GM18505 (cell line): Measurements from ENCODE around the gene MED22.
"Not testable (repeated sequence)": the region's sequence is repeated elsewhere in the genome, so short reads cannot be mapped to it uniquely, and the experiment has no call there.

ENCODE experiments used
- ATAC-seq: cut with Tn5 transposase; IDR thresholded peaks from one replicate; pipeline ENCODE4 v1.9.1; 2021; ENCODE audit not compliant: unreplicated experiment
- POLR2A ChIP-seq: IDR thresholded peaks from 4 replicates; pipeline ENCODE4 v1.6.1; 2011; ENCODE audit warnings: borderline replicate concordance; ENCODE audit not compliant: insufficient read depth, insufficient read length; ENCODE audit errors: extremely low read depth

MED22 gene

DNA sequence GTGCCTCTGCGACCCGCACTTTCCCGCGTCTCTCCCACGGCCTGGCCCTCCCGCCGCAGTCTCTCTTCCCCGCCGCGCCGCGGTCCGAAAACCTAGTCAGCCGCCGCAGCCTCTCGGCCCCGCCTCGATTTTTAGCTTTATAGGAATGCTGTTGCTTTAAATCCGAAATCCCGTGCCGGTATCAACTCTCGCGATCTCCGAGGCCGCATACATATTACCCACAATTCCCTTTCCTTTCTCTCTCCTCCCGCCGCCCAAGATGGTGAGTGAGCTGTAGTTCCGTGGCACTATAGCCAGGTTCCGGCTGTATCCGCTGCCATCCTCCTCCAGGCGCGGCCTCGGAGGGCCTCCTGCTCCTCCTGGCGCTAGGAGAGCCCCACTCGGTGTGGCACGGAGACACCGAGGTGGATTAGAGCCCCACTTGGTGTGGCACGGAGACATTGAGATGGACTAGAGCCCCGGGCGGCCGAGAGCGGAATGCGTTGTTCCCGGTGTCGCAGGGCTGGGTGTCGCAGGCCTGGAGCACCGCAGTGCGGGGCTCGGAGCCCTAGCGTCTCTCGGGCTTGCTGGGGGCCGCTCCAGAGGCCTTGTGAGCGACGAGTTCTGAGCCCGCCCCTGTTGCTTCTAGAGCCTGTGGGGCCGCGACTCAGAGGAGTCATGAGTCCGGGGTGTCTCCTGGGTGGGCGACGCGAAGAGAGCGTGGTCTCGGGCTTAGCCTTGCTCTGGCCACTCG lies at the start of gene MED22, which contains the start of gene RPL7A:
Gene MED22, minus strand, starts transcription at position 147 of the 733 bp plus-strand sequence. CDS start 1,469 bp downstream, outside the sequence.
Gene RPL7A, plus strand, starts transcription at position 234 of the 733 bp plus-strand sequence. Its CDS starts 26 bp downstream, at position 260.
- TF ChIP-seq POLR2A = peak; percentile 99
- peak; percentile 54 for ATAC-seq

DNA sequence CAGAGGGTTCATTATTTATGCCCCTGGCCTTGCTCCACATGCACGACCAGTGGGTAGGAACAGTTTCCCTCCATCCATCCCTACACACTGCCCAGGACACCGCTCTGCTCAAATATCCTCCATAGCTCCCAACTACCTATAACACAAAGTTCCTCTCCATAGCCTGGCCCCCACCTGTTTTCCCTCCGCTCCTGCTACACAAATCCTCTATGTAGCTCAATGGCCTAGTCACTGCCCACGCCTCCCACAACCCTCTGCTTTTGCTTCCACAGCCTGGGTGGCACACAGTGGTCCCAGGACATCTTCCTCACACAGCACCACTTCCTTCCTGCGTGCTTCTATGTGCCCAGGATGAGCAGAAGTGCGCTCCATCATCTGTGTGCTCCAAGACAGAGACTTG lies 49.4 kb upstream of the MED22 start:
- no peak for ATAC-seq
- TF ChIP-seq POLR2A = no peak

DNA sequence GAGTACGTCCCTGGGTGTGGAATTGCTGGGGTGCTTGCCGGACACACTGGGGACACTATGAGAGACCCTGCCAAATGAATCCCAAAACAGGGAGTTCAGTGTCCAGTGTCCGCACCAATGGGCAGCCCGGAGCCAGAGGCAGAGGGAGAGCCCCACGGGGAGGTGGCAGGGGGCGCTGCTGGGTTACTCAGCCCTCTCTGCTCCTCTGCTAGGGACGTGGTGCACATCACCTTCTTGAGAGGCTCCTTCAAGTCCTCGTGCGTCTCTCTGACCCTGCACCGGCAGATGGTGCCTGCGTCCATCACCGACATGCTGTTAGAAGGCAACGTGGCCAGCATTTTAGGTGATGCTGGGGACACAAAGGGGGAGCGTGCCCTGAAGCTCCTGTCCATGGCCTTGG lies 49.0 kb upstream of the MED22 start:
- no peak for TF ChIP-seq POLR2A
- ATAC-seq = no peak

DNA sequence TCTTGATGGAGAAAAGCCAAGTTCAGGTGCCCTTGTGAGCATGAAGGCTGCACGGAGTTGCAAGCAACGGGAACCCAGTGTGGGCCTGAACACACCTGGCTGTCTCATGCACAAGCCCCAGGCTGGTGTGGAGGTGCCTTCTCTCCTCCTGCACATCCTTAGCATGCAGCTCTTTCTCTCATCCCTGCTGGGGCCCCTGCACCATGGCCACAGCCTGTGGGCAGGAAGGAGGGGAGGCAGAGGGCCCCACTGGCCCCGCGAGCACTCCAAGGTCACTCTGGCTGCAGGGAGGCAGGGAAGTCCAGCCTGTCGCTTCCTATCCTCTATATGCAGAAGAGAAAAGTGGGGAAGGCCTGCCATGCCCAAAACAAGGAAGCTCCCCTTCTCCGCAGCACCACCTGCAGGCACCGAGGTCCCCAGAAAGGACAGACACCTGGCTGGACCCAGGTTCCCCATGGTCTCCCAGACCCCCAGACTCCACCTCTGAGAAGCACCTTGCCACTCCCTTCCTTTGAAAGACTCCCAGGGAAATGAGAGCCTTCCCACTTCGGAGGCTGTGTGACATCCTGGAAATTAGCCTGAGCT lies 46.8 kb upstream of the MED22 start:
- TF ChIP-seq POLR2A = no peak
- no peak for ATAC-seq

DNA sequence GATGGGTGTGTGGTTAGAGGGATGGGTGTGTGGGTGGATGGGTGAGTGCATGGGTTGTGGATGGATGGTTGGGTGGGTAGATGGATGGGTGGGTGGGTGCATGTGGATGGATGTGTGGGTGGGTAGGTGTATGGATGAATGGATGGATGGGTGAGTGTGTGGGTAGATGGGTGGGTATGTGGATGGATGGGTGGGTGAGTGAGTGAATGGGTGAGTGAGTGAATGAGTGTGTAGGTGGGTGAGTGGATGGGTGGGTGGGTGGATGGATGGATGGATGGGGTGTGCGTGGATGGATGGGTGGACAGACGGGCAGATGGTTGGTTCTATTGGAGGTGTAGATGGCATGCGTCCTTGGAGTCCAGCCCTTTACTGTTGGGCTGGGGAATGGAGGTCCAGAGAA lies 45.5 kb upstream of the MED22 start:
- no peak for ATAC-seq
- no peak for TF ChIP-seq POLR2A

DNA sequence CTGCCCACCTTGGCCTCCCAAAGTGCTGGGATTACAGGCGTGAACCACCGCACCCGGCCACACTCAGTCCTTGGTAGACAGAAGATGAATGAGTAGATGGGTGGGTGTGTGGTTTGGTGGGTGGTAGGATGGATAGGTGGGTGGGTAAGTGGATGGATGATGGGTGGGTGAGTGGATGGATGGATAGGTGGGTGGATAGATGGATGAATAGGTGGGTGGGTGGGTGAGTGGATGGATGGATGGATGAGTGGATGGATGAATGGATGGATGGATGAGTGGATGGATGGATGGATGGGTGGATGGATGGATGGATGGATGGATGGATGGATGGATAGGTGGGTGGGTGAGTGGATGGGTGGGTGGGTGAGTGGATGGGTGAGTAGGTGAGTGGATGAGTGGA lies 44.4 kb upstream of the MED22 start:
- ATAC-seq = not testable (repeated sequence)

DNA sequence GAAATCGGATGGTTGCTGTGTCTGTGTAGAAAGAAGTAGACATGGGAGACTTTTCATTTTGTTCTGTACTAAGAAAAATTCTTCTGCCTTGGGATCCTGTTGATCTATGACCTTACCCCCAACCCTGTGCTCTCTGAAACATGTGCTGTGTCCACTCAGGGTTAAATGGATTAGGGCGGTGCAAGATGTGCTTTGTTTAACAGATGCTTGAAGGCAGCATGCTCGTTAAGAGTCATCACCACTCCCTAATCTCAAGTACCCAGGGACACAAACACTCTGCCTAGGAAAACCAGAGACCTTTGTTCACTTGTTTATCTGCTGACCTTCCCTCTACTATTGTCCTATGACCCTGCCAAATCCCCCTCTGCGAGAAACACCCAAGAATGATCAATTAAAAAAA lies 43.5 kb upstream of the MED22 start:
- ATAC-seq = not testable (repeated sequence)

DNA sequence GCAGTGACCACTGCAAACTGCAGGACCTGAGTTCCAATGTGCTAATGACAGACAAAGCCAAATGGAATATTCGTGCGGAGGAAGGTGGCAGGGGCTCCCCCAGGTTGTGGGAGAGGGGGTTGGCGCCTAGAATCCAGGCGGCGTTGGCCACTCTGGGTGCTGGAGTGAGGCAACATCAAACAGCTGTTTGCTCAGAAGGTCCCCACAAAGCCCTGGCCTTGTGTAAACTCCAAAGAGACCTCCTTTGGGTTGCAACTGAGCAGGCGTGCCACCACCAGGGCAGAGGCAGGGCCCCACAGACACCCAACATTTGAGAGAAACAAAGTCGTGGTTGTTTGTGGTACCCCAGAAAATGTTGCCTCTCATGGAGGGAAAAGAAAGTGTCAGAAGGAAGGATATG lies 42.8 kb upstream of the MED22 start:
- no peak for ATAC-seq
- TF ChIP-seq POLR2A = no peak

DNA sequence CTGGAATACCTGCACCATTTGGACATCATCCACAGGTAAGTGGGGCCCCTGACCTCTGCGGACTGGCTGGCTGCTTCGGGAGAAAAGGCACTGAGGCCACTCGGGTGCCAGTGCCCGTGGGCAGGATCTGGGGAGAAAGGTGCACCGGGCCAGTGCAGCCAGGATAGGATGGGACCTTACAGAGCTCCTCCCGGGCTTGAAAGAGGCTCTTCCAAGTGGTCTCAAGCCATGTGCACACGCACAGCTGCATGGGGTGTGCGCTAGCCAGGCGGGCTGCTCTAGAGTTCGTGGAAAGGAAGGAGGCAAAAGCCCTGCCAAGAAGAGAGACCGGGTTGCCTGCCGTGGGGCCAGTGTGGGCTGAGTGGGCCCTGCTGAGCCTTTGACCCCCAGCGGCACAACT lies 41.6 kb upstream of the MED22 start:
- no peak for ATAC-seq
- no peak for TF ChIP-seq POLR2A

DNA sequence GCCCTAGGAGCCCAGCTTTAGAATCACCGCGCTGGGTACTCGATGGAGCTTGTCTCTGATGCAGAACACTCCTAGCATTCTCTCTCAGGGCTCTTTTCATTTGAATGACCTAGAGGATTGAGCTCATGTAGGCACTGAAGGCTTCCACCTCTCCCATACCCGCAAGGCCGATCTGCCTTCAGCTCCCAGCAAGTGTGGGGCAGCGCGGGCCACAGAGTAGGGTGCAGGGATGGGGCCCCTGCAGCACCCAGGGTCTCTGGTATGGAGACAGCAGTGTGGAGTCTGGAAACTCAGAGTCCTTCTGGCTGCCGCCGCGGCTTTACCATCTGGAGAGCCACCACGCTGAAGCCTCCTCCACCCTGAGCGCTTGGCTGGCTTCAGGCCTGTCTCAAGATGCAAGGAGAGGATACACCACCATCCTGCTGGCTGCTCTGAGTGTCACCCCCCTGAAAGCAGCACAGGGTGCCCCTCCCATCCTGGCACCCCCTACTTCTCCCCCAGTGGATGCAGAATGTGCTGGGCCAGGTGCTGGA lies 41.2 kb upstream of the MED22 start:
- TF ChIP-seq POLR2A = no peak
- no peak for ATAC-seq

DNA sequence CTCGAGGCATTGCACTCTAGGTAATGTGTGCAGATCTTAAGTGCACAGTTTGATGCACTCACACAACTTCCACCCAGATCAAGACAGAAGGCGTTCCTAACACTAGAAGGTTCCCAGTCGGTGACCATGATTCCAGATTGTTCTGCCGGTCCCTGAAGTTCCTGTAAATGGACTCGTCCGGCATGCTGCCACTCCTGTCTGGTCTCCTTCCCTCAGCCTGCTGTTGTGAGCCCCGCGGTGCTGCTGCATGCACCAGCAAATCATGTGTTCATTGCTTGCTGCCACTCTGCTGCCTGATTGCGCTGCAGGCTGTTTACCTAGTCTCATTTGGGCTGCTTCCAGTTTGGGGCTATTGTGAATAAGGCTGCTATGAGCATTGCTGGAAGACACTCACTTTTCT lies 39.7 kb upstream of the MED22 start:
- no peak for TF ChIP-seq POLR2A
- ATAC-seq = no peak

DNA sequence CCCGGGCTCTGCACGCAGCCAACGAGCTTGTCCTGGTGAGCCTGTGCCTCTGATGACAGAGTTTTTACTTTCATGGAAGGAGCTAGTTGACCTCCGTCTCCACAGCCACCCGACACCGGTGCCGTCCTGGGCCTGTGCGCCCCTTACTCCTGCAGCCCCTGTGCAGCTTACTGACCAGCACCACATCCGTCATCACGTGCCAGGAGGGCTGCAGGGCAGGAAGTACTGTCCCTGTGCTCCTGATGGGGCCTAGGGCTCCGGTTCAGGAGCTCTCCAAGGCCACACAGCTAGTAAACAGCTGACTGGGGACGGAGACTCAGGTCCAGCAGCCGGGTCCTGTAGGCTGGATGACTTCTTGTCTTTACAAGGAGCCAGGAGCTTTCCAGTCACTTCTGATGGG lies 38.4 kb upstream of the MED22 start:
- ATAC-seq = no peak
- TF ChIP-seq POLR2A = no peak

DNA sequence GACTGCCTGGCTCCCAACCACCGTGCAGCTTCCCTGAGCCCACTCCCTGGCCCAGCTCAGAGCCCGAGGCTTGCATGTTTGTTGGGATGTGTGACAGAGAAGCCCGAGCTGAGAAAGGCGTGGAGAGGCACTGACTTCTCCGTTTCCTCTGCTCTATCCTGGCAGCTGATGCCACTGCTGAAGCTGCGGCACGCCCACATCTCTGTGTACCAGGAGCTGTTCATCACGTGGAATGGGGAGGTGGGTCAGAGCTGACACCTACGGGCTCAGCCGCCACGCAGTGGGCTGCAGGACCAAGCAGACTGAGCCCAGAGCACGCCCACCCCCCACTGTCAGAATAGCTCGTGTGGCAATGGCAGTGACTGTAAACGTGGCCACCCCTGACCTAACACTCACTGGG lies 37.5 kb upstream of the MED22 start:
- TF ChIP-seq POLR2A = no peak
- no peak for ATAC-seq

DNA sequence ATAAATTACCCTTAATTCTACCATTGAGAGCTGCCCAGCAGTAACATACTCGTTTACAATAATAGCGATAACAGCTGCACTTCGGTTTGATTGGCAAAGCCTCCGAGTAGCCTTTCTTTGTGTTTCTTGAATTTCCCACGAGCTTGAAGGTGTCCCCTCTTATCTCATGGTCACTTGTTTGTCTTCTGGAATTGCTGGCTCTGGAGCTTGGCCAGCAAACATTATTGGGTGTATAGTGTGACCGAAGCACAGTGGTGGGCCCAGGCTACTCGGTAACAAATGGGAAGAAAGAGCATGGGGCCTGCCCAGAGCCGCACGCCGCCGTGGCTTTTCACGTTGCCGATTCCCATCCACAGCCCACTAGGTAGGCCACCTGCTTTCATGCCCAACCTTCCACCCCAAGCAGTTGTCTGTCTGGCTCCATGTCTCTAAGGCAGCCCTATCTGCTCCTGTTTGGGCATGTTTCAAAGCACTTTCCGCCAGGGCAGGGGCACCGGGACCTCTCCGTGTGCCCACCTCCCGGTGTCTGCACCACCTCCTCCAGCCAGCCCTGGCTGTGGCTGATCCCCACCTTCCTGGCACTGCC lies 36.9 kb upstream of the MED22 start:
- ATAC-seq = no peak
- no peak for TF ChIP-seq POLR2A
